Upper lobe of left lung (tissue), 6 donors: ENCODE results near the gene KCNQ2. TPM values are rescaled to one million over a fixed set of nuclear protein-coding genes. Genes with fewer than 3 reads are reported as not detected.

Source experiments
- ATAC-seq, 2 donors: fragments of 200-7000 bp; cut with Tn5 transposase; one replicate each; pipeline ENCODE4 v1.9.1; 2022; ENCODE audit warnings: mild to moderate bottlenecking in 2 of 2, moderate library complexity in 2 of 2; ENCODE audit not compliant: low FRiP score in 2 of 2
- DNase-seq, 2 donors: peaks; one replicate each; pipeline ENCODE4 v3.0.0-alpha.2; 2019 to 2020
- H3K27ac ChIP-seq, 4 donors: fragments of 200-600 bp; sonication (generic); one replicate each; pipeline ENCODE4 v1.5.1; 2016 to 2019
- H3K27me3 ChIP-seq, 4 donors: fragments of 200-600 bp; sonication (generic); one replicate each; pipeline ENCODE4 v1.5.1; 2017 to 2019
- H3K36me3 ChIP-seq, 4 donors: fragments of 200-600 bp; sonication (generic); one replicate each; pipeline ENCODE4 v1.5.1; 2016 to 2019
- H3K4me1 ChIP-seq, 4 donors: fragments of 200-600 bp; sonication (generic); one replicate each; pipeline ENCODE4 v1.5.1; 2018 to 2019
- H3K4me3 ChIP-seq, 4 donors: fragments of 200-600 bp; sonication (generic); one replicate each; pipeline ENCODE4 v1.5.1; 2017 to 2019; ENCODE audit warnings: mild to moderate bottlenecking in 2 of 4, moderate library complexity in 1 of 4
- H3K9me3 ChIP-seq, 4 donors: fragments of 200-600 bp; sonication (generic); one replicate each; pipeline ENCODE4 v1.5.1; 2018 to 2019
- EP300 ChIP-seq, 4 donors: sonication (generic); formaldehyde crosslinking; IDR thresholded peaks; one replicate each; pipeline ENCODE4 v1.5.1; 2017; ENCODE audit warnings: antibody characterized with exemption in 4 of 4, control low read depth in 2 of 4
- POLR2A ChIP-seq, 4 donors: fragments of 450-650 bp; IDR thresholded peaks; one replicate each; pipeline ENCODE4 v1.5.1; 2016 to 2017; ENCODE audit warnings: antibody characterized with exemption in 4 of 4, mild to moderate bottlenecking in 2 of 4
- POLR2AphosphoS5 ChIP-seq, 2 donors: sonication (generic); formaldehyde crosslinking; IDR thresholded peaks; one replicate each; pipeline ENCODE4 v1.5.1; 2017; ENCODE audit warnings: antibody characterized with exemption in 2 of 2
- WGBS, 2 donors: methylation state at CpG; one replicate each; pipeline ENCODE4 v1.1.5; 2017 to 2018; 5-methylcytosine and 5-hydroxymethylcytosine counted together
- total RNA-seq, 6 donors: library from RNA; depleted of rRNA in 4 of 6; stranded (reverse); fragments of >200 nt in 4 of 6; gene quantifications; one replicate each; pipeline versions ENCODE4 v1.1.0 to v1.2.1, GENCODE V29; 2016 to 2021
- TF ChIP-seq, protein P1 (sequence below), 6 experiments: fragments of 450-650 bp in 4 of 6; fragments of 200-600 bp in 2 of 6; sonication (generic) in 2 of 6; IDR thresholded peaks; one replicate each; pipeline ENCODE4 v1.5.1; 2016 to 2019; ENCODE audit warnings: antibody characterized with exemption in 6 of 6
- donor health status: DM: no; HTN: no; CAD: no; lungs with moderate emphysema.
- donor health status: DM: no; HTN: yes; CAD: no; lungs with severe emphysema.

Gene KCNQ2
- total RNA-seq, 6 donors from 2014 or later, result 0.66 TPM; not detected in 5

DNA sequence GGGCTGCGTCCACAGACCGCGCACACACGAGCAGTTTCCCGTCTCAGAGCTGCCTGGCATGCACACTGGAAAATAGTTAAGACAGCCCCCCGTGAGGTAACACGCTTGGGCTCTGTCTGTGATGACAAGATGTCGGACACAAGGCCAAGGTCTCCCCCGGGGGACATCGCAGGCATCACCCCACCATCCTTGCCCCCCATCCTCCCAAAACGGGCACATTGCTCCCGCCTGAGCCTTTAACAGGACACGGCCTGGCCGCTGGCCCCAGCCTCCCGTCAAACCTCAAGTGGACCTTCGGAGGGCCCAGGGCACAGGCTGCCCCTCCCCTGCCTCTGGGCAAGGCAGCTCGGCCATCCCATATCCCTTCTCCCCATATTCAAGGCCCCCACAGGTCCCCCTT lies 5.6 kb downstream of the KCNQ2 start:
- DNase-seq (peak in 1 of 2 donors; percentile 59), ATAC-seq (no peak)
- TF ChIP-seq POLR2AphosphoS5 (IDR thresholded peaks at IDR 0.05) (no peak), EP300 (IDR thresholded peaks at IDR 0.05) (no peak), POLR2A (IDR thresholded peaks at IDR 0.05) (no peak)
- no peaks in the 10 kb centered on the region for H3K9me3 ChIP-seq
- H3K4me3 ChIP-seq, result no peak overlapping the region
- no peaks in the 10 kb centered on the region for H3K36me3 ChIP-seq
- no peak overlapping the region for H3K27ac ChIP-seq
- 70 to 86% methylated on average over 2 to 17 of the region's 17 CpGs for WGBS, 2 donors
- peaks cover 5 to 8% (median 6%) of the 10 kb centered on the region in 4 donors for H3K4me1 ChIP-seq
- H3K27me3 ChIP-seq, result peaks cover 0 to 26% (median 10%) of the 10 kb centered on the region in 4 donors

DNA sequence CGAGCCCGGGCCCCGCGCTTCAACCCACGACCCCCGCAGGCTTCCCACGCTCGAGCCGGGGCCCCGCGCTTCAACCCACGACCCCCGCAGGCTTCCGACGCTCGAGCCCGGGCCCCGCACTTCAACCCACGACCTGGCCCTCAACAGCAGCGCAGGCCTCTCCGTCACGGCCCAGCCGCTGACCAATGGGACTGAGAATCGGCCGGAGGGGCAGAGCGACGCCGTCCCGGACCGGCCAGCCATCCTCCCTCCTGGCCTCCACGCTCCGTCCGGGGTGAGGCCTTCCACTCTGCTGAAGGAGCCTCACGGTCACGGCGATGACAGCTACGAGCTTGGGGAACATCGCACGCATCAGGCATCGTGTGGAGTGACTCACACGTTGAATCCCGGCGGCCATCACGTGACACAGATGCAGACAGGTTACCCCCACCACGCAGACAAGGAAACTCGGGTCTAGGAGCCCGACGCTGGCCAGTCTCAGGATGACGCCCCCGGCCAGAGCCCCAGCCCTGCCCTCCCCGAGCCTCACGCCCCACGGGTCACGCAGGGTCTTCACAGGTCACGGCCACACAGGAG lies 6.1 kb downstream of the KCNQ2 start:
- Histone ChIP-seq H3K36me3 (no peaks in the 10 kb centered on the region), H3K9me3 (no peaks in the 10 kb centered on the region), H3K4me3 (no peak overlapping the region), H3K27ac (no peak overlapping the region), H3K4me1 (peaks cover 0 to 2% (median 1%) of the 10 kb centered on the region in 4 donors), H3K27me3 (peaks cover 0 to 20% (median 5%) of the 10 kb centered on the region in 4 donors)
- WGBS, 2 donors, result 80 to 81% methylated on average over 30 to 54 of the region's 55 CpGs
- DNase-seq, result peak in 1 of 2 donors; percentile 76
- no peak for TF ChIP-seq POLR2AphosphoS5 (IDR thresholded peaks at IDR 0.05)
- TF ChIP-seq, protein P1, sequence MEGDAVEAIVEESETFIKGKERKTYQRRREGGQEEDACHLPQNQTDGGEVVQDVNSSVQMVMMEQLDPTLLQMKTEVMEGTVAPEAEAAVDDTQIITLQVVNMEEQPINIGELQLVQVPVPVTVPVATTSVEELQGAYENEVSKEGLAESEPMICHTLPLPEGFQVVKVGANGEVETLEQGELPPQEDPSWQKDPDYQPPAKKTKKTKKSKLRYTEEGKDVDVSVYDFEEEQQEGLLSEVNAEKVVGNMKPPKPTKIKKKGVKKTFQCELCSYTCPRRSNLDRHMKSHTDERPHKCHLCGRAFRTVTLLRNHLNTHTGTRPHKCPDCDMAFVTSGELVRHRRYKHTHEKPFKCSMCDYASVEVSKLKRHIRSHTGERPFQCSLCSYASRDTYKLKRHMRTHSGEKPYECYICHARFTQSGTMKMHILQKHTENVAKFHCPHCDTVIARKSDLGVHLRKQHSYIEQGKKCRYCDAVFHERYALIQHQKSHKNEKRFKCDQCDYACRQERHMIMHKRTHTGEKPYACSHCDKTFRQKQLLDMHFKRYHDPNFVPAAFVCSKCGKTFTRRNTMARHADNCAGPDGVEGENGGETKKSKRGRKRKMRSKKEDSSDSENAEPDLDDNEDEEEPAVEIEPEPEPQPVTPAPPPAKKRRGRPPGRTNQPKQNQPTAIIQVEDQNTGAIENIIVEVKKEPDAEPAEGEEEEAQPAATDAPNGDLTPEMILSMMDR (IDR thresholded peaks at IDR 0.05), result no peak
- TF ChIP-seq POLR2A (IDR thresholded peaks at IDR 0.05), result no peak
- TF ChIP-seq EP300 (IDR thresholded peaks at IDR 0.05), result no peak
- ATAC-seq, result no peak

DNA sequence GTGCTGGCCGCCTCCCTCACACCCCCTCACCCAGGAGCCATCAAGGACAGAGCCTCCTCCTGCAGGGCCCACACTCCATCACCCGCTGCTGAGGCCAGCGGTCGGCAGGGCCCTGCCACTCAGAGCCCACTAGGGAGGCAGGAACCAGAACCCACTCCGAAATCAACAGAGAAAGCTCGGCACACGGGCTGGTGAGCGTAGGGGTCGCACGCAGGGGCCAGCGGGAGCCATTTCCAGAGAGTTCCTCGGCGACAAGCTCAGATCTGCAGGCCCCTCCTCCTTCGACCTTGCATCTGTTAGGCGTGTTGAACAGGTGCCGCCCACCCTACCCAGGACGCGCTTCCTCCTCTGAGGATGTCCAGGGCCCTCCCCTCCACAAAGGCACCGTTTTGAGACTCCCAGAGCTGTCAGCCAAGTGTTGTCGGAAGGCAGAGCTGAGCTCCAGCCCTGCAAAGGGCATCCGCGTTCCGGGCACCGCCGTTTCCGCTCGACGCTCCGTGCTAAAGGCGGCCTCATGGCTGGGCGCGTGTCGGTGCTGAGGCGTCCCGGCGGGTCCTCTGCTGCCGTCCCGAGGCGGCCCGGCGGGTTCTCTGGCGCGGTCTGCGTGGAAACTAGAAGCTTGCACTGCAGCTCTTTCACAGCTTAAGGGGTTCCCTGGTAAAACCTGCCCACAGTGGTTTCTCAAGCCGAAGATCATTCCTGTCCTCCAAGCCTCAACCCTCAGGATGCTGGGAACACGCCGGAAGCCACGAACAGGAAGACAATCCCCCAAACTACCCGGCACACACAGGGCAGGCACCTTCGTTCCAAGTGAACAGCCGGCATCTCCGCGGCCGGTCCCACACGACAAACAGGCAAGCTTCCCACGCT lies 6.8 kb downstream of the KCNQ2 start:
- Histone ChIP-seq H3K4me1 (no peaks in the 10 kb centered on the region), H3K36me3 (no peaks in the 10 kb centered on the region), H3K27ac (no peak overlapping the region), H3K27me3 (peaks cover 0 to 13% (median 0%) of the 10 kb centered on the region in 4 donors), H3K4me3 (no peak overlapping the region), H3K9me3 (no peaks in the 10 kb centered on the region)
- WGBS, 2 donors, result 75 to 80% methylated on average over 42 to 43 of the region's 56 CpGs
- ATAC-seq (no peak), DNase-seq (peak in 1 of 2 donors; percentile 82)
- TF ChIP-seq EP300 (IDR thresholded peaks at IDR 0.05) (no peak), POLR2A (IDR thresholded peaks at IDR 0.05) (no peak), POLR2AphosphoS5 (IDR thresholded peaks at IDR 0.05) (no peak)
- TF ChIP-seq, protein P1 (IDR thresholded peaks at IDR 0.05), result no peak

DNA sequence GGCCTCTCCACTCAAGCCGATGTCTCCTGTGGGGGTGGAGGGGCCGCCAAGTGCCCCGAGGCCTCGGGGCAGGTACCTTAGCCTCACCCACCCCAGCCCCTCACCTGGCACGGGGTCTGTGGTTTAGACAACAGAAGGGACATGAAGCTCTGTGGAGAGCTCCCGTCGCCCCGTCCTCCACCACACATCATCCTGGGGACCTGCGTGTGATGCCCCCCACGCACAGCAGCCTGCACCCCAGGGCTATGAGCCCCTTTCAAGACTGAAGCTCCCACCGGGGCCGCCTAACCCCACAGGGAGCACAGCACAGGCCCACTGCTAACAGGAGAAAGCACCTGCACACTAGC lies 8.2 kb downstream of the KCNQ2 start:
- H3K27me3 ChIP-seq, result peaks cover 0 to 9% (median 0%) of the 10 kb centered on the region in 4 donors
- H3K4me1 ChIP-seq, result no peaks in the 10 kb centered on the region
- H3K36me3 ChIP-seq, result no peaks in the 10 kb centered on the region
- no peak overlapping the region for H3K27ac ChIP-seq
- no peaks in the 10 kb centered on the region for H3K9me3 ChIP-seq
- 81% methylated on average over 12 of the region's 12 CpGs; no CpG with 5 or more reads in 1 of the 2 donors for WGBS, 2 donors
- DNase-seq (peak in 1 of 2 donors; percentile 58), ATAC-seq (no peak)
- H3K4me3 ChIP-seq, result no peak overlapping the region
- TF ChIP-seq, protein P1 (IDR thresholded peaks at IDR 0.05), result no peak
- no peak for TF ChIP-seq EP300 (IDR thresholded peaks at IDR 0.05)
- no peak for TF ChIP-seq POLR2AphosphoS5 (IDR thresholded peaks at IDR 0.05)
- TF ChIP-seq POLR2A (IDR thresholded peaks at IDR 0.05), result no peak
